Endothelial cell of umbilical vein (primary cell): ENCODE data around the gene SKI.

Experiments used
- CTCF ChIP-seq, 2 donors: IDR thresholded peaks; 1 replicate in 1 of 2; 2 replicates in 1 of 2; pipeline ENCODE4 v1.5.1; 2011; ENCODE audit warnings: low read length in 2 of 2, mild to moderate bottlenecking in 2 of 2, moderate library complexity in 2 of 2, control low read depth in 1 of 2, inconsistent platforms in 1 of 2, low read depth in 1 of 2; ENCODE audit not compliant: insufficient read depth in 1 of 2; ENCODE audit errors: extremely low read depth in 1 of 2
- POLR2A ChIP-seq: IDR thresholded peaks from 2 replicates; pipeline ENCODE4 v1.6.1; 2012; ENCODE audit warnings: low read depth, mild to moderate bottlenecking, control low read depth, low read length

GRCh38 chr1:2181752-2182151 is 46.4 kb upstream of the SKI start:
- TF ChIP-seq CTCF (IDR thresholded peaks at IDR 0.05; ENCODE audit: extremely low read depth in 1 of 2, insufficient read depth in 1 of 2, low read depth in 1 of 2, low read length in 2 of 2) = no peak
- no peak for TF ChIP-seq POLR2A
